DOHH2 (cell line): ENCODE data around the gene FADS3.

Experiments used
- CTCF ChIP-seq: fragments of 200-600 bp; sonication (generic); IDR thresholded peaks from one replicate; pipeline ENCODE4 v1.5.1; 2014; ENCODE audit warnings: antibody characterized with exemption, mild to moderate bottlenecking, low read depth, low read length; ENCODE audit not compliant: poor library complexity, severe bottlenecking
- EZH2phosphoT487 ChIP-seq: fragments of 200-600 bp; sonication (generic); IDR thresholded peaks from 2 replicates; pipeline ENCODE4 v1.6.1; 2017; ENCODE audit warnings: borderline replicate concordance, mild to moderate bottlenecking, antibody characterized with exemption, low read length, moderate library complexity, mixed read lengths

GRCh38 chr11:61902313-61902712, 11.0 kb upstream of the FADS3 start:
- TF ChIP-seq CTCF (no peak), EZH2phosphoT487 (no peak)
